ENCODE results near the gene MFAP3. TPM values are rescaled to one million over a fixed set of nuclear protein-coding genes. Genes with fewer than 3 reads are reported as not detected.

Gene MFAP3
- total and polyA plus RNA-seq, 2 of the 13 experiments (the other 11 are each of a cell fraction or from before 2014, with no cell fraction given), result 12.1 to 28.3 TPM

DNA sequence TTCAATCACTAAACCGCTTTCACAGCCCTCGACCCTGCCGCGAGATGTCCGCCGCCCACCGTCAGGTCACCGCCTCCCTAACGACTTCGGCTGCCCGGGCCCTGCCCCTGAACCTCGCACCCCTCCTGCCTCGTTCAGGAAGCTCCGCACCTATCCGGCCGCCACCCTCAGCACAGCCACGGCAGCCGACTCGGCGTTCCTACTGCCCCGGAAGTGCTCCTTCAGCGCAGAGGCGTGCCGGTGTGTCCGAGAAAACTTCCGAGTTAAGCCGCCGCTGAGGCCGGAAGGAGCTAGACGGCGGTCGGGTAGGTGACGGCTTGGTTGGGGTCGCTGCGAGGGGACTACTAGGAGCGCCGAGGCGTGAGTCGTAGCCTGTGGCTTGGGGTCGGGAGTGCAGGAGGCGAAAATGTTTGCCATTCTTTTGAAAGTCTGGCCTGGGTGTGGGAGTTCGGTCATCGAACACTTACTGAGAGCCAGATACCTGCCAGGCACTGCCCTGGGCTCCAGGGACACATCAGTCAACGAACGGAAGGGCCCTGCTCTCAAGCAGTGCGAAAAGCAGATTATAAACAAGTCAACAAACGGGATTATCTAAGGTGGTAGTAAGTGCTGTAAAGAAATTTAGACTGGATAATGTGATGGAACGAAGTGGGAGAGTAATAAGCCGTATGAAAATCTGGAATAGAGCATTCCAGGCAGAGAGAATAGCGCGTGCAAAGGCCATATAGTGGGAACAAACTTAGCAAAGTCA, at the start of gene MFAP3, which contains the start of gene FAM114A2 (continued):
- TF ChIP-seq, protein P1, sequence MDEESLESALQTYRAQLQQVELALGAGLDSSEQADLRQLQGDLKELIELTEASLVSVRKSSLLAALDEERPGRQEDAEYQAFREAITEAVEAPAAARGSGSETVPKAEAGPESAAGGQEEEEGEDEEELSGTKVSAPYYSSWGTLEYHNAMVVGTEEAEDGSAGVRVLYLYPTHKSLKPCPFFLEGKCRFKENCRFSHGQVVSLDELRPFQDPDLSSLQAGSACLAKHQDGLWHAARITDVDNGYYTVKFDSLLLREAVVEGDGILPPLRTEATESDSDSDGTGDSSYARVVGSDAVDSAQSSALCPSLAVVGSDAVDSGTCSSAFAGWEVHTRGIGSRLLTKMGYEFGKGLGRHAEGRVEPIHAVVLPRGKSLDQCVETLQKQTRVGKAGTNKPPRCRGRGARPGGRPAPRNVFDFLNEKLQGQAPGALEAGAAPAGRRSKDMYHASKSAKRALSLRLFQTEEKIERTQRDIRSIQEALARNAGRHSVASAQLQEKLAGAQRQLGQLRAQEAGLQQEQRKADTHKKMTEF (CRISPR knock-in tag; IDR thresholded peaks at IDR 0.05), result peak; percentile 86
- peak; percentile 70 for TF ChIP-seq TBL1XR1 (IDR thresholded peaks at IDR 0.05; ENCODE audit: borderline replicate concordance, low read length, partially characterized antibody)
- TF ChIP-seq, protein P2, sequence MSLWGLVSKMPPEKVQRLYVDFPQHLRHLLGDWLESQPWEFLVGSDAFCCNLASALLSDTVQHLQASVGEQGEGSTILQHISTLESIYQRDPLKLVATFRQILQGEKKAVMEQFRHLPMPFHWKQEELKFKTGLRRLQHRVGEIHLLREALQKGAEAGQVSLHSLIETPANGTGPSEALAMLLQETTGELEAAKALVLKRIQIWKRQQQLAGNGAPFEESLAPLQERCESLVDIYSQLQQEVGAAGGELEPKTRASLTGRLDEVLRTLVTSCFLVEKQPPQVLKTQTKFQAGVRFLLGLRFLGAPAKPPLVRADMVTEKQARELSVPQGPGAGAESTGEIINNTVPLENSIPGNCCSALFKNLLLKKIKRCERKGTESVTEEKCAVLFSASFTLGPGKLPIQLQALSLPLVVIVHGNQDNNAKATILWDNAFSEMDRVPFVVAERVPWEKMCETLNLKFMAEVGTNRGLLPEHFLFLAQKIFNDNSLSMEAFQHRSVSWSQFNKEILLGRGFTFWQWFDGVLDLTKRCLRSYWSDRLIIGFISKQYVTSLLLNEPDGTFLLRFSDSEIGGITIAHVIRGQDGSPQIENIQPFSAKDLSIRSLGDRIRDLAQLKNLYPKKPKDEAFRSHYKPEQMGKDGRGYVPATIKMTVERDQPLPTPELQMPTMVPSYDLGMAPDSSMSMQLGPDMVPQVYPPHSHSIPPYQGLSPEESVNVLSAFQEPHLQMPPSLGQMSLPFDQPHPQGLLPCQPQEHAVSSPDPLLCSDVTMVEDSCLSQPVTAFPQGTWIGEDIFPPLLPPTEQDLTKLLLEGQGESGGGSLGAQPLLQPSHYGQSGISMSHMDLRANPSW (CRISPR knock-in tag; IDR thresholded peaks at IDR 0.05; ENCODE audit: borderline replicate concordance), result 0 out of 2 replicates have a peak, but pooled peaks have one; percentile 63
- TF ChIP-seq, protein P3, sequence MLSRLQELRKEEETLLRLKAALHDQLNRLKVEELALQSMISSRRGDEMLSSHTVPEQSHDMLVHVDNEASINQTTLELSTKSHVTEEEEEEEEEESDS (CRISPR knock-in tag; IDR thresholded peaks at IDR 0.05; ENCODE audit: borderline replicate concordance), result 0 out of 2 replicates have a peak, but pooled peaks have one; percentile 29
- 0 out of 2 replicates have a peak, but pooled peaks have one; percentile 37 for TF ChIP-seq CHCHD3 (CRISPR knock-in tag; IDR thresholded peaks at IDR 0.05)
- TF ChIP-seq ZNF354B (CRISPR knock-in tag; IDR thresholded peaks at IDR 0.05), result no peak
- TF ChIP-seq, protein P4, sequence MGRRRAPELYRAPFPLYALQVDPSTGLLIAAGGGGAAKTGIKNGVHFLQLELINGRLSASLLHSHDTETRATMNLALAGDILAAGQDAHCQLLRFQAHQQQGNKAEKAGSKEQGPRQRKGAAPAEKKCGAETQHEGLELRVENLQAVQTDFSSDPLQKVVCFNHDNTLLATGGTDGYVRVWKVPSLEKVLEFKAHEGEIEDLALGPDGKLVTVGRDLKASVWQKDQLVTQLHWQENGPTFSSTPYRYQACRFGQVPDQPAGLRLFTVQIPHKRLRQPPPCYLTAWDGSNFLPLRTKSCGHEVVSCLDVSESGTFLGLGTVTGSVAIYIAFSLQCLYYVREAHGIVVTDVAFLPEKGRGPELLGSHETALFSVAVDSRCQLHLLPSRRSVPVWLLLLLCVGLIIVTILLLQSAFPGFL (CRISPR knock-in tag; IDR thresholded peaks at IDR 0.05), result no peak
- TF ChIP-seq ZSCAN9 (CRISPR knock-in tag; IDR thresholded peaks at IDR 0.05; ENCODE audit: borderline replicate concordance), result peak; percentile 79; the same call in 1 of the 2 replicates
- peak; percentile 97 for TF ChIP-seq ZNF3 (CRISPR knock-in tag; IDR thresholded peaks at IDR 0.05)
- TF ChIP-seq ZNF629 (CRISPR knock-in tag; conservative IDR thresholded peaks at IDR 0.05), result no peak
- no peak for TF ChIP-seq SRSF4 (IDR thresholded peaks at IDR 0.05; ENCODE audit: low read depth, low read length, poor library complexity, severe bottlenecking)
- TF ChIP-seq ZNF781 (CRISPR knock-in tag; IDR thresholded peaks at IDR 0.05; ENCODE audit: borderline replicate concordance, not compliant biosample characterization), result no peak
- TF ChIP-seq ZSCAN20 (CRISPR knock-in tag; IDR thresholded peaks at IDR 0.05; ENCODE audit: borderline replicate concordance), result no peak
- peak; percentile 95 for TF ChIP-seq PHF8 (CRISPR knock-in tag; IDR thresholded peaks at IDR 0.05)
- TF ChIP-seq, protein P5, sequence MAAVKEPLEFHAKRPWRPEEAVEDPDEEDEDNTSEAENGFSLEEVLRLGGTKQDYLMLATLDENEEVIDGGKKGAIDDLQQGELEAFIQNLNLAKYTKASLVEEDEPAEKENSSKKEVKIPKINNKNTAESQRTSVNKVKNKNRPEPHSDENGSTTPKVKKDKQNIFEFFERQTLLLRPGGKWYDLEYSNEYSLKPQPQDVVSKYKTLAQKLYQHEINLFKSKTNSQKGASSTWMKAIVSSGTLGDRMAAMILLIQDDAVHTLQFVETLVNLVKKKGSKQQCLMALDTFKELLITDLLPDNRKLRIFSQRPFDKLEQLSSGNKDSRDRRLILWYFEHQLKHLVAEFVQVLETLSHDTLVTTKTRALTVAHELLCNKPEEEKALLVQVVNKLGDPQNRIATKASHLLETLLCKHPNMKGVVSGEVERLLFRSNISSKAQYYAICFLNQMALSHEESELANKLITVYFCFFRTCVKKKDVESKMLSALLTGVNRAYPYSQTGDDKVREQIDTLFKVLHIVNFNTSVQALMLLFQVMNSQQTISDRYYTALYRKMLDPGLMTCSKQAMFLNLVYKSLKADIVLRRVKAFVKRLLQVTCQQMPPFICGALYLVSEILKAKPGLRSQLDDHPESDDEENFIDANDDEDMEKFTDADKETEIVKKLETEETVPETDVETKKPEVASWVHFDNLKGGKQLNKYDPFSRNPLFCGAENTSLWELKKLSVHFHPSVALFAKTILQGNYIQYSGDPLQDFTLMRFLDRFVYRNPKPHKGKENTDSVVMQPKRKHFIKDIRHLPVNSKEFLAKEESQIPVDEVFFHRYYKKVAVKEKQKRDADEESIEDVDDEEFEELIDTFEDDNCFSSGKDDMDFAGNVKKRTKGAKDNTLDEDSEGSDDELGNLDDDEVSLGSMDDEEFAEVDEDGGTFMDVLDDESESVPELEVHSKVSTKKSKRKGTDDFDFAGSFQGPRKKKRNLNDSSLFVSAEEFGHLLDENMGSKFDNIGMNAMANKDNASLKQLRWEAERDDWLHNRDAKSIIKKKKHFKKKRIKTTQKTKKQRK (IDR thresholded peaks at IDR 0.05; ENCODE audit: low read length), result no peak
- TF ChIP-seq YY1 (IDR thresholded peaks at IDR 0.05; ENCODE audit: insufficient read depth, insufficient replicate concordance, low read depth, low read length), result peak; percentile 75
